ENCODE results near the gene KCTD5.
"Not testable (repeated sequence)": the region's sequence is repeated elsewhere in the genome, so short reads cannot be mapped to it uniquely, and the experiment has no call there.

Gene KCTD5

GRCh38 chr16:2673066-2673999 lies 9.0 kb upstream of the KCTD5 start:
- H2AFZ ChIP-seq (ENCODE audit: low read depth, low read length) = peak overlapping the region; percentile 91
- no peaks in the 10 kb centered on the region for H3K27me3 ChIP-seq (ENCODE audit: insufficient read depth, low read length, poor library complexity)
- H3K79me2 ChIP-seq (ENCODE audit: insufficient read depth, low read length) = peaks cover 13% of the 10 kb centered on the region
- H3K27ac ChIP-seq (ENCODE audit: low read length) = peak overlapping the region; percentile 80
- peak overlapping the region; percentile 60 for H3K9ac ChIP-seq (ENCODE audit: low read depth, low read length)
- DNase-seq (peak; percentile 97), ATAC-seq (ENCODE audit: insufficient read depth, low read depth) (peak; percentile 96)
- TF ChIP-seq EZH2 (IDR thresholded peaks at IDR 0.05; ENCODE audit: borderline replicate concordance, low read depth, low read length, severe bottlenecking) (no peak), CTCF (IDR thresholded peaks at IDR 0.05; ENCODE audit: borderline replicate concordance, extremely low read depth, low read length, poor library complexity, severe bottlenecking) (no peak)
- peaks cover 26% of the 10 kb centered on the region for H3K4me1 ChIP-seq (ENCODE audit: insufficient read depth, low read length)
- no peaks in the 10 kb centered on the region for H4K20me1 ChIP-seq (ENCODE audit: insufficient read depth, low read length)
- H3K4me3 ChIP-seq (ENCODE audit: low read depth in 1 of 2, low read length in 2 of 2) = peak overlapping the region; percentile 71 to 75; a peak in 3 of 4 replicates
- peak overlapping the region; percentile 82 for H3K4me2 ChIP-seq (ENCODE audit: insufficient read depth, low read length)
- peaks cover 5% of the 10 kb centered on the region; the same call in 1 of the 2 replicates for H3K36me3 ChIP-seq (ENCODE audit: insufficient read depth, low read length)
- no peaks in the 10 kb centered on the region for H3K9me3 ChIP-seq (ENCODE audit: insufficient read depth, low read length, severe bottlenecking)

DNA sequence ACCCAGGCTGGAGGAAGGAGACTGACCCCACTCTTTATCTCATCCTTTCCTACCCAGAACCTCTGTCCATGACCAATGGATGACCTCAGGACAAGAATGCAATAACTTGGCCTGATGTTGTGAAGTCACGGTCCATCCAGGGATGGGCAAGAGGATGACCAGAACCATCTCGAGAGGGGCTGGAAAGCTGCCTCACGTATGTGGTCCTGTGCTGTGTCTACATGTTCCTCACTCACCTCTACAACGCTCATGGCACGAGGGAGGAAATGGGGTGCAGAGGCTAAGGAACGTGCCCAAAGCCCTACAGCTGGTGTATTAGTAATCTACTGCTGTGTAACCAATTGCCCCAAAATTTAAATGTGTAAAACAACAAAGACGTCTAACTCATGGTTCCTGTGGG lies 7.3 kb upstream of the KCTD5 start:
- no peak for TF ChIP-seq EZH2 (IDR thresholded peaks at IDR 0.05; ENCODE audit: borderline replicate concordance, low read depth, low read length, severe bottlenecking)
- TF ChIP-seq CTCF (IDR thresholded peaks at IDR 0.05; ENCODE audit: borderline replicate concordance, extremely low read depth, low read length, poor library complexity, severe bottlenecking) = no peak
- Histone ChIP-seq H4K20me1 (ENCODE audit: insufficient read depth, low read length) (no peaks in the 10 kb centered on the region), H3K9ac (ENCODE audit: low read depth, low read length) (no peak overlapping the region)

GRCh38 chr16:2675714-2676113 lies 6.6 kb upstream of the KCTD5 start:
- Histone ChIP-seq H3K79me2 (ENCODE audit: insufficient read depth, low read length) (peaks cover 14% of the 10 kb centered on the region), H3K4me1 (ENCODE audit: insufficient read depth, low read length) (peaks cover 26% of the 10 kb centered on the region), H3K4me2 (ENCODE audit: insufficient read depth, low read length) (no peak overlapping the region), H3K4me3 (ENCODE audit: low read depth in 1 of 2, low read length in 2 of 2) (no peak overlapping the region), H3K9me3 (ENCODE audit: insufficient read depth, low read length, severe bottlenecking) (no peaks in the 10 kb centered on the region), H3K9ac (ENCODE audit: low read depth, low read length) (no peak overlapping the region), H4K20me1 (ENCODE audit: insufficient read depth, low read length) (no peaks in the 10 kb centered on the region), H3K36me3 (ENCODE audit: insufficient read depth, low read length) (no peaks in the 10 kb centered on the region), H2AFZ (ENCODE audit: low read depth, low read length) (no peak overlapping the region), H3K27ac (ENCODE audit: low read length) (no peak overlapping the region), H3K27me3 (ENCODE audit: insufficient read depth, low read length, poor library complexity) (no peaks in the 10 kb centered on the region)
- DNase-seq (no peak), ATAC-seq (ENCODE audit: insufficient read depth, low read depth) (no peak)
- TF ChIP-seq EZH2 (IDR thresholded peaks at IDR 0.05; ENCODE audit: borderline replicate concordance, low read depth, low read length, severe bottlenecking) (no peak), CTCF (IDR thresholded peaks at IDR 0.05; ENCODE audit: borderline replicate concordance, extremely low read depth, low read length, poor library complexity, severe bottlenecking) (no peak)

More for the DNA sequence above, 7.3 kb upstream of the KCTD5 start:
- Histone ChIP-seq H3K27me3 (ENCODE audit: insufficient read depth, low read length, poor library complexity) (no peaks in the 10 kb centered on the region), H3K9me3 (ENCODE audit: insufficient read depth, low read length, severe bottlenecking) (no peaks in the 10 kb centered on the region), H3K36me3 (ENCODE audit: insufficient read depth, low read length) (no peaks in the 10 kb centered on the region), H3K4me2 (ENCODE audit: insufficient read depth, low read length) (no peak overlapping the region), H3K79me2 (ENCODE audit: insufficient read depth, low read length) (peaks cover 13% of the 10 kb centered on the region), H3K4me1 (ENCODE audit: insufficient read depth, low read length) (peaks cover 26% of the 10 kb centered on the region), H2AFZ (ENCODE audit: low read depth, low read length) (no peak overlapping the region), H3K4me3 (ENCODE audit: low read depth in 1 of 2, low read length in 2 of 2) (no peak overlapping the region), H3K27ac (ENCODE audit: low read length) (no peak overlapping the region)
- DNase-seq = no peak
- no peak for ATAC-seq (ENCODE audit: insufficient read depth, low read depth)

GRCh38 chr16:2676937-2677336 lies 5.4 kb upstream of the KCTD5 start:
- H3K9me3 ChIP-seq (ENCODE audit: insufficient read depth, low read length, severe bottlenecking); DNase-seq; H2AFZ ChIP-seq (ENCODE audit: low read depth, low read length); H3K27ac ChIP-seq (ENCODE audit: low read length); H3K4me3 ChIP-seq (ENCODE audit: low read depth in 1 of 2, low read length in 2 of 2); H4K20me1 ChIP-seq (ENCODE audit: insufficient read depth, low read length); H3K36me3 ChIP-seq (ENCODE audit: insufficient read depth, low read length); H3K9ac ChIP-seq (ENCODE audit: low read depth, low read length); ATAC-seq (ENCODE audit: insufficient read depth, low read depth); H3K27me3 ChIP-seq (ENCODE audit: insufficient read depth, low read length, poor library complexity); H3K4me2 ChIP-seq (ENCODE audit: insufficient read depth, low read length): not testable (repeated sequence)
- Histone ChIP-seq H3K79me2 (ENCODE audit: insufficient read depth, low read length) (peaks cover 20% of the 10 kb centered on the region), H3K4me1 (ENCODE audit: insufficient read depth, low read length) (peaks cover 28% of the 10 kb centered on the region)

DNA sequence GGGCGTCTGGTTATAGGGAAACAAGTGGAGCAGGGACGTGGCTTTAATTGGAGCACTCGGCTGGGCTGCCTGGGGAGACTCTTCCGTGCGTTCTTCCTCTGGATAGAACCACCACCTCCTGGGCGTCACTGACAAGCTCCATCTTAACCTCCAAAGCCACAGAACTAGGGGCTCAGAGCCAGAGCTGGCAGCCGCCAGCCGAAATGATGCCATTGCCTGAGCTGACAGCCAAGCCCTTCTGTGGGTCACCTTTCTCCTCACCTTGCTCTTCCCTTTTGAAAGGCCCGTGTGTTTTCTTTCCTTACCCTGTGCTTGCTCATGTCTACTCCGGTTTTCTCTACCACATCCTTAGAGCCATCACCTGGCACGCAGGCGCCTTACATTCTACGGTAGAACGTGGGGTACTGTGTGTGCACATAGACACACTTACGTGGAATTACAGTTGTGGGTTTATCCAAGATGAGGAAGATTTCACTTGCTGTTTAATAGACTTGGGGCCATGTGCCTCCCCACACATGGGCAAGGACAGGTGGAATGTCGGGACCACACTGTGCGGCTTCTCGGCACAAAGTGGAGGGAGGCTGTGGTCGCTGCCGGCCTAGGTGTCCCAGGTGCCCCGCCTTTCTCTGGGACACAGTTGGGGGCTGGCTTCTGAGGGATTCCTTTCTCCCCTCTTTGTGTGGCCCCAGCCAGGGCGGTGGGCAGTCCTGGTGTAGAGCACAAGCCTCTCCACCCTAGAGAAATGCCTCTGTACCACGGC lies 3.9 kb upstream of the KCTD5 start:
- H3K36me3 ChIP-seq (ENCODE audit: insufficient read depth, low read length); ATAC-seq (ENCODE audit: insufficient read depth, low read depth); H3K9me3 ChIP-seq (ENCODE audit: insufficient read depth, low read length, severe bottlenecking); H3K9ac ChIP-seq (ENCODE audit: low read depth, low read length); H3K27ac ChIP-seq (ENCODE audit: low read length); H2AFZ ChIP-seq (ENCODE audit: low read depth, low read length); H3K4me2 ChIP-seq (ENCODE audit: insufficient read depth, low read length); H3K4me3 ChIP-seq (ENCODE audit: low read depth in 1 of 2, low read length in 2 of 2); H4K20me1 ChIP-seq (ENCODE audit: insufficient read depth, low read length); H3K27me3 ChIP-seq (ENCODE audit: insufficient read depth, low read length, poor library complexity); DNase-seq: not testable (repeated sequence)
- Histone ChIP-seq H3K79me2 (ENCODE audit: insufficient read depth, low read length) (peaks cover 27% of the 10 kb centered on the region), H3K4me1 (ENCODE audit: insufficient read depth, low read length) (peaks cover 26% of the 10 kb centered on the region)

All from DND-41 (cell line).